ENCODE results near the gene MEX3D. TPM values are rescaled to one million over a fixed set of nuclear protein-coding genes. Genes with fewer than 3 reads are reported as not detected.
A peak's percentile ranks its signal among the peaks of the same experiment; 100 is the strongest.

Gene MEX3D
- total RNA-seq, 1 donor from 2014 or later, result 25.3 TPM

GRCh38 chr19:1609103-1609396, 40.9 kb upstream of the MEX3D start:
- intact Hi-C loops (cut with DNase I), result no loop called here
- peaks cover 14% of the 10 kb centered on the region for H3K4me1 ChIP-seq
- ATAC-seq (no peak), DNase-seq (no peak)
- H3K27me3 ChIP-seq, result no peaks in the 10 kb centered on the region
- no peak for TF ChIP-seq CTCF (IDR thresholded peaks at IDR 0.05)
- H3K4me3 ChIP-seq, result no peak overlapping the region
- H3K36me3 ChIP-seq, result peaks cover 13% of the 10 kb centered on the region
- no peaks in the 10 kb centered on the region for H3K9me3 ChIP-seq
- no peak overlapping the region for H3K27ac ChIP-seq

GRCh38 chr19:1608359-1609102, 40.4 kb upstream of the MEX3D start:
- no peak for TF ChIP-seq CTCF (IDR thresholded peaks at IDR 0.05)
- ATAC-seq (no peak), DNase-seq (no peak)
- Histone ChIP-seq H3K9me3 (no peaks in the 10 kb centered on the region), H3K4me1 (peaks cover 19% of the 10 kb centered on the region), H3K36me3 (peaks cover 13% of the 10 kb centered on the region), H3K4me3 (no peak overlapping the region), H3K27ac (peak overlapping the region; percentile 24), H3K27me3 (no peaks in the 10 kb centered on the region)
- intact Hi-C loops (cut with DNase I), result no loop called here

- Histone ChIP-seq H3K9me3 (no peaks in the 10 kb centered on the region), H3K4me3 (peak overlapping the region; percentile 97), H3K27ac (peak overlapping the region; percentile 92), H3K27me3 (no peaks in the 10 kb centered on the region), H3K36me3 (peaks cover 3% of the 10 kb centered on the region), H3K4me1 (peaks cover 32% of the 10 kb centered on the region)
- DNase-seq (no peak), ATAC-seq (peak; percentile 13)
- no peak for TF ChIP-seq CTCF (IDR thresholded peaks at IDR 0.05)
- intact Hi-C loops (cut with DNase I), result no loop called here
Measured at GRCh38 chr19:1606138-1606651, 38.1 kb upstream of the MEX3D start.

GRCh38 chr19:1605236-1606137, 37.4 kb upstream of the MEX3D start, which contains the start of gene UQCR11:
Gene UQCR11, minus strand, starts transcription at chr19:1605462. Its CDS starts 53 bp downstream, at chr19:1605409.
- H3K4me1 ChIP-seq, result peaks cover 32% of the 10 kb centered on the region
- peak within 1 kb of the TSS; percentile 92 for H3K27ac ChIP-seq
- peak; percentile 92 for ATAC-seq
- TF ChIP-seq CTCF (IDR thresholded peaks at IDR 0.05), result peak; percentile 56
- H3K27me3 ChIP-seq, result no peaks in the 10 kb centered on the region
- intact Hi-C loops (cut with DNase I), result no loop called here
- no peaks in the 10 kb centered on the region for H3K36me3 ChIP-seq
- peak within 1 kb of the TSS; percentile 97 for H3K4me3 ChIP-seq
- no peaks in the 10 kb centered on the region for H3K9me3 ChIP-seq
- DNase-seq, result peak; percentile 97

- no peak for TF ChIP-seq CTCF (IDR thresholded peaks at IDR 0.05)
- intact Hi-C loops (cut with DNase I), result no loop called here
- DNase-seq (no peak), ATAC-seq (no peak)
- Histone ChIP-seq H3K27ac (no peak overlapping the region), H3K27me3 (no peaks in the 10 kb centered on the region), H3K9me3 (no peaks in the 10 kb centered on the region), H3K4me1 (peaks cover 32% of the 10 kb centered on the region), H3K36me3 (peaks cover 24% of the 10 kb centered on the region), H3K4me3 (no peak overlapping the region)
Measured at GRCh38 chr19:1602091-1602707, 34.1 kb upstream of the MEX3D start.

Measured in upper lobe of right lung (tissue), 1 donor.